ENCODE measurements around the gene RAB4A. TPM values are rescaled to one million over a fixed set of nuclear protein-coding genes. Genes with fewer than 3 reads are reported as not detected.

RAB4A gene
- total RNA-seq, 1 donor from 2014 or later: 51.5 TPM

DNA sequence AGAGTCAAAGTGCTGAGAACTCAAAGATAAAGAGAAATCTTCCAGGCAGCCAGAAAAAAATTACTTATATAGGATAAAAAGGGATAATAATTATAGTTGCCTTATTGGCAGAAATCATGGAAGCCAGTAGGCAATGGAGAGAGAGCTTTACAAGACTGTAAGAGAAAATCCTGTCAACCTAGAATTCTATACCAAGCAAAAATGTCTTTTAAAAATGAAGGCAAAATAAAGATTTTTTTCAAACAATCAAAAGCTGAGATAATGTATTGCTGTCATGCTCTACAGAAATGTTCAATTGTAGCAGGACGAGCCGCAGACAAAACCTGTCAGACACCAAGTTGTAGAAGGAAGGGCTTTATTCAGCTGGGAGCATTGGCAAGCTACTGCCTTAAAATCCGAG, 26.8 kb upstream of the RAB4A start:
- TF ChIP-seq, protein P1, sequence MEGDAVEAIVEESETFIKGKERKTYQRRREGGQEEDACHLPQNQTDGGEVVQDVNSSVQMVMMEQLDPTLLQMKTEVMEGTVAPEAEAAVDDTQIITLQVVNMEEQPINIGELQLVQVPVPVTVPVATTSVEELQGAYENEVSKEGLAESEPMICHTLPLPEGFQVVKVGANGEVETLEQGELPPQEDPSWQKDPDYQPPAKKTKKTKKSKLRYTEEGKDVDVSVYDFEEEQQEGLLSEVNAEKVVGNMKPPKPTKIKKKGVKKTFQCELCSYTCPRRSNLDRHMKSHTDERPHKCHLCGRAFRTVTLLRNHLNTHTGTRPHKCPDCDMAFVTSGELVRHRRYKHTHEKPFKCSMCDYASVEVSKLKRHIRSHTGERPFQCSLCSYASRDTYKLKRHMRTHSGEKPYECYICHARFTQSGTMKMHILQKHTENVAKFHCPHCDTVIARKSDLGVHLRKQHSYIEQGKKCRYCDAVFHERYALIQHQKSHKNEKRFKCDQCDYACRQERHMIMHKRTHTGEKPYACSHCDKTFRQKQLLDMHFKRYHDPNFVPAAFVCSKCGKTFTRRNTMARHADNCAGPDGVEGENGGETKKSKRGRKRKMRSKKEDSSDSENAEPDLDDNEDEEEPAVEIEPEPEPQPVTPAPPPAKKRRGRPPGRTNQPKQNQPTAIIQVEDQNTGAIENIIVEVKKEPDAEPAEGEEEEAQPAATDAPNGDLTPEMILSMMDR (IDR thresholded peaks at IDR 0.05): no peak
- Histone ChIP-seq H3K27ac (no peak overlapping the region), H3K4me1 (no peaks in the 10 kb centered on the region), H3K9me3 (peaks cover 13% of the 10 kb centered on the region), H3K36me3 (no peaks in the 10 kb centered on the region), H3K4me3 (no peak overlapping the region), H3K27me3 (ENCODE audit: low read depth) (no peaks in the 10 kb centered on the region)
- ATAC-seq (no peak), DNase-seq (no peak)
- intact Hi-C loops (cut with DNase I): no loop called here

GRCh38 chr1:229247871-229248270, 23.0 kb upstream of the RAB4A start:
- Histone ChIP-seq H3K27ac (no peak overlapping the region), H3K4me3 (no peak overlapping the region), H3K36me3 (no peaks in the 10 kb centered on the region), H3K27me3 (ENCODE audit: low read depth) (no peaks in the 10 kb centered on the region), H3K4me1 (peaks cover 2% of the 10 kb centered on the region), H3K9me3 (peaks cover 13% of the 10 kb centered on the region)
- TF ChIP-seq, protein P1 (IDR thresholded peaks at IDR 0.05): no peak
- DNase-seq: no peak
- ATAC-seq: no peak
- intact Hi-C loops (cut with DNase I): no loop called here

DNA sequence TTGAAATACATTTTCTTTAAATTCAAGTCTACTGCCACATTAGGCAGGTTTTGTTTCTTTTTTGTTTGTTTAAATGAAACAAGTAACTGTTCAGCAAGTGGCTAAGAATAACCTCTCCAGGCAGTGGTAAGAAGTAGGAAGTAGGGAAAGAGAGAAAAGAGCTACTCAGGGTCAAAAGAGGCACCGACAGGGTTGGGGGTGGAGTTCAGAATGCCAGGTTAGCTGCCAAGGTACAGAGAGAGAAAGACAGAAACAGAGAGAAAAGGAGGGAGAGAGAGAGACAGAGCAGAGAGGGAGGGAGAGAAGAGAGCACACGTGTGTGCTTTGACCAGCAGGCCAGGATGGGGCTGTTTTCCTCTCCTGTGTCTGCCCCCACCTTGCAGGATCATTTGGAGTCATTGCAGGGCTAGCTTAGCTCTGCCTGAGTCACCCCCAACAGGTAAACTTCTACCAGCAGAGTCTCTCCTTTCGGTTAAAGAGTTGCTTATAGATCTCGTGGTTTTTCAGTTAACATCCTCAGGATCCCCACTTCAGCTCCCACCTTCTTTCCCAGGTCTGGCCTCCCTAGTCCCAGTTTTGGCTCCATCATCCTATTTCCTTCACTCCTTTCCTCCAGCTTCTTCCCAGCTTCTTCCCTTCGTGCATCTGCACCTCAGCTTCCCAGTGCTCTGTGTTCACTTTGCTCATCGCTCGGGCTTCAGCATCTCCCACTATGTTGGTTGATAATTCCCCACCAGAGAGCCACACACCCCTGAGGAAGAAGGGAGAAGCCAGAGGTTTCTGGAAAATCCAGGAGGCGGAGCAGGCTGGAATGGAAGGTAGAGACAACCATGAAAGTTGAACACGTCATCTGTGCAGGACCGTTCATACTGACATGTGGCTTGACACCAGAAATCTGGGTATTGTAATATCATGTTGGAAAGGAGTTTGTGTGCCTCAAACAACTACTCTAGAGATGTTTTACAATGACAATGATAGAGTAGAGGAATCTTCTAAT, 21.8 kb upstream of the RAB4A start:
- ATAC-seq (peak in 1 of 2 donors; percentile 26), DNase-seq (no peak)
- H3K9me3 ChIP-seq: peaks cover 3% of the 10 kb centered on the region
- H3K36me3 ChIP-seq: no peaks in the 10 kb centered on the region
- intact Hi-C loops (cut with DNase I): no loop called here
- no peak overlapping the region for H3K27ac ChIP-seq
- H3K27me3 ChIP-seq (ENCODE audit: low read depth): no peaks in the 10 kb centered on the region
- peaks cover 6% of the 10 kb centered on the region for H3K4me1 ChIP-seq
- TF ChIP-seq, protein P1 (IDR thresholded peaks at IDR 0.05): no peak
- no peak overlapping the region for H3K4me3 ChIP-seq

GRCh38 chr1:229249854-229250644, 20.9 kb upstream of the RAB4A start:
- no peak overlapping the region for H3K4me3 ChIP-seq
- H3K9me3 ChIP-seq: no peaks in the 10 kb centered on the region
- H3K27me3 ChIP-seq (ENCODE audit: low read depth): no peaks in the 10 kb centered on the region
- ATAC-seq: peak; percentile 40 to 54
- DNase-seq: no peak
- intact Hi-C loops (cut with DNase I): no loop called here
- no peak overlapping the region for H3K27ac ChIP-seq
- no peaks in the 10 kb centered on the region for H3K36me3 ChIP-seq
- peaks cover 6% of the 10 kb centered on the region for H3K4me1 ChIP-seq
- TF ChIP-seq, protein P1 (IDR thresholded peaks at IDR 0.05): no peak

DNA sequence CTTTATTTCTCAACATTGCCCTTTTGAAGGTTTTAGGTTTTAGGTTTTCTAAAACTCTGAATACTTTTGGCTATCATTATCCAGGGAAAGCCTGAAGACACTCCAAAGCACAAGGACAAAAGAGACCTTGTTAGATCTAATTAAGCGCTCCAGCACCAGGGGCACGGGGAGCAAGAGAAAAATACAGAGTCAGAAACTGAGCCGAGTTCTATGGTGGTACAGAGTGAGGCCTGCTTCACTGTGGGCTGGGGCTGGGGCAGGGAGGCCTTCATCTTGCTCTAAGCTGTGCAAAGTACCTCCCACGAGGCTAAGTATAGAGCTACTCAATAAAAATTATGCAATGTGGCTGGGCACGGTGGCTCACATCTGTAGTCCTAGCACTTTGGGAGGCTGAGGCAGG, 19.7 kb upstream of the RAB4A start:
- ATAC-seq (no peak), DNase-seq (no peak)
- Histone ChIP-seq H3K27ac (no peak overlapping the region), H3K9me3 (no peaks in the 10 kb centered on the region), H3K36me3 (no peaks in the 10 kb centered on the region), H3K4me3 (no peak overlapping the region), H3K4me1 (peaks cover 6% of the 10 kb centered on the region), H3K27me3 (ENCODE audit: low read depth) (no peaks in the 10 kb centered on the region)
- intact Hi-C loops (cut with DNase I): no loop called here
- TF ChIP-seq, protein P1 (IDR thresholded peaks at IDR 0.05): no peak
